HepG2 (cell line): Measurements from ENCODE around the gene FAM174C. TPM values are rescaled to one million over a fixed set of nuclear protein-coding genes. Genes with fewer than 3 reads are reported as not detected.
A peak's percentile ranks its signal among the peaks of the same experiment; 100 is the strongest.

Source experiments
- FOSL2 ChIP-seq: sonication (generic); formaldehyde crosslinking; IDR thresholded peaks from 2 replicates; pipeline ENCODE4 v1.4.0; 2020; ENCODE audit warnings: missing genetic modification reagents
- GABPA ChIP-seq, 2 experiments: IDR thresholded peaks; 2 replicates each; pipeline ENCODE4 v1.6.1; 2011 to 2016; ENCODE audit warnings: low read depth in 2 of 2, low read length in 1 of 2, missing biosample characterization in 1 of 2, missing genetic modification characterization in 1 of 2
- GPBP1L1 ChIP-seq: sonication (generic); formaldehyde crosslinking; IDR thresholded peaks from 2 replicates; pipeline ENCODE4 v1.5.0; 2020; ENCODE audit warnings: mild to moderate bottlenecking, missing genetic modification reagents
- NFE2 ChIP-seq: sonication (generic); formaldehyde crosslinking; IDR thresholded peaks from 2 replicates; pipeline ENCODE4 v1.4.0; 2020; ENCODE audit warnings: missing genetic modification reagents
- RELA ChIP-seq: sonication (generic); formaldehyde crosslinking; IDR thresholded peaks from 2 replicates; pipeline ENCODE4 v1.4.0; 2020; ENCODE audit warnings: missing genetic modification reagents
- SP5 ChIP-seq: IDR thresholded peaks from 2 replicates; pipeline ENCODE4 v1.6.1; 2016; ENCODE audit warnings: low read depth, borderline replicate concordance
- USF2 ChIP-seq, 2 experiments: sonication (generic) in 1 of 2; formaldehyde crosslinking in 1 of 2; IDR thresholded peaks; 2 replicates each; pipeline versions ENCODE4 v1.5.1 to v1.6.1; 2011 to 2020; ENCODE audit warnings: borderline replicate concordance in 1 of 2, low read depth in 1 of 2, low read length in 1 of 2, mild to moderate bottlenecking in 1 of 2, missing genetic modification reagents in 1 of 2, moderate library complexity in 1 of 2
- ZBTB43 ChIP-seq: sonication (generic); formaldehyde crosslinking; conservative IDR thresholded peaks from 2 replicates; pipeline ENCODE4 v1.4.0; 2020; ENCODE audit warnings: missing genetic modification reagents
- ZNF512B ChIP-seq: sonication (generic); formaldehyde crosslinking; IDR thresholded peaks from 2 replicates; pipeline ENCODE4 v1.5.1; 2020; ENCODE audit warnings: missing genetic modification reagents, mild to moderate bottlenecking, borderline replicate concordance
- ZNF781 ChIP-seq: sonication (generic); formaldehyde crosslinking; IDR thresholded peaks from 2 replicates; pipeline ENCODE4 v1.5.1; 2020; ENCODE audit warnings: borderline replicate concordance, mild to moderate bottlenecking, missing genetic modification reagents; ENCODE audit errors: not compliant biosample characterization
- polyA plus RNA-seq, 8 experiments: library from polyadenylated mRNA; depleted of rRNA in 3 of 8; stranded (reverse) in 7 of 8; unstranded in 1 of 8; fragments of >200 nt; fragmentation: Illumina TruSeq in 4 of 8; extraction: Trizol in 4 of 8; gene quantifications; 2 replicates each; pipeline versions ENCODE4 v1.2.1 to v1.2.3, GENCODE V29; 2011 to 2016; ENCODE audit warnings: low read depth in 4 of 8, missing spikeins in 1 of 8, mixed read lengths in 1 of 8; ENCODE audit not compliant: insufficient read depth in 1 of 8
- total RNA-seq, 5 experiments: library from RNA; depleted of rRNA; stranded (reverse); fragments of >200 nt; fragmentation: Illumina TruSeq; extraction: Trizol; gene quantifications; 2 replicates each; pipeline ENCODE4 v1.2.3, GENCODE V29; 2016; ENCODE audit warnings: low read depth in 1 of 5
- TF ChIP-seq, protein P1 (sequence below): sonication (generic); formaldehyde crosslinking; IDR thresholded peaks from 2 replicates; pipeline ENCODE4 v1.4.0; 2020; ENCODE audit warnings: missing genetic modification reagents
- TF ChIP-seq, protein P2 (sequence below): sonication (generic); formaldehyde crosslinking; IDR thresholded peaks from 2 replicates; pipeline ENCODE4 v1.5.0; 2020; ENCODE audit warnings: mild to moderate bottlenecking, missing genetic modification reagents

The FAM174C gene
- total and polyA plus RNA-seq, 2 of the 13 experiments (the other 11 are each of a cell fraction or from before 2014, with no cell fraction given), result 19.5 to 31.3 TPM

- TF ChIP-seq, protein P1, sequence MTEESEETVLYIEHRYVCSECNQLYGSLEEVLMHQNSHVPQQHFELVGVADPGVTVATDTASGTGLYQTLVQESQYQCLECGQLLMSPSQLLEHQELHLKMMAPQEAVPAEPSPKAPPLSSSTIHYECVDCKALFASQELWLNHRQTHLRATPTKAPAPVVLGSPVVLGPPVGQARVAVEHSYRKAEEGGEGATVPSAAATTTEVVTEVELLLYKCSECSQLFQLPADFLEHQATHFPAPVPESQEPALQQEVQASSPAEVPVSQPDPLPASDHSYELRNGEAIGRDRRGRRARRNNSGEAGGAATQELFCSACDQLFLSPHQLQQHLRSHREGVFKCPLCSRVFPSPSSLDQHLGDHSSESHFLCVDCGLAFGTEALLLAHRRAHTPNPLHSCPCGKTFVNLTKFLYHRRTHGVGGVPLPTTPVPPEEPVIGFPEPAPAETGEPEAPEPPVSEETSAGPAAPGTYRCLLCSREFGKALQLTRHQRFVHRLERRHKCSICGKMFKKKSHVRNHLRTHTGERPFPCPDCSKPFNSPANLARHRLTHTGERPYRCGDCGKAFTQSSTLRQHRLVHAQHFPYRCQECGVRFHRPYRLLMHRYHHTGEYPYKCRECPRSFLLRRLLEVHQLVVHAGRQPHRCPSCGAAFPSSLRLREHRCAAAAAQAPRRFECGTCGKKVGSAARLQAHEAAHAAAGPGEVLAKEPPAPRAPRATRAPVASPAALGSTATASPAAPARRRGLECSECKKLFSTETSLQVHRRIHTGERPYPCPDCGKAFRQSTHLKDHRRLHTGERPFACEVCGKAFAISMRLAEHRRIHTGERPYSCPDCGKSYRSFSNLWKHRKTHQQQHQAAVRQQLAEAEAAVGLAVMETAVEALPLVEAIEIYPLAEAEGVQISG (CRISPR knock-in tag), result peak; percentile 69
- TF ChIP-seq ZNF512B (CRISPR knock-in tag) (no peak), ZBTB43 (CRISPR knock-in tag) (0 out of 2 replicates have a peak, but pooled peaks have one; percentile 15), GABPA (IDR thresholded peaks at IDR 0.05; ENCODE audit: low read depth, low read length) (no peak), GABPA (CRISPR knock-in tag; IDR thresholded peaks at IDR 0.05; ENCODE audit: low read depth) (peak; percentile 59; the same call in 1 of the 2 replicates), USF2 (IDR thresholded peaks at IDR 0.05; ENCODE audit: low read depth, low read length) (no peak), USF2 (CRISPR knock-in tag; IDR thresholded peaks at IDR 0.05; ENCODE audit: borderline replicate concordance) (no peak), SP5 (CRISPR knock-in tag) (peak; percentile 81), ZNF781 (no peak), GPBP1L1 (CRISPR knock-in tag) (no peak), RELA (CRISPR knock-in tag) (no peak; the same call in 1 of the 2 replicates), NFE2 (no peak), FOSL2 (peak; percentile 78)
- TF ChIP-seq, protein P2, sequence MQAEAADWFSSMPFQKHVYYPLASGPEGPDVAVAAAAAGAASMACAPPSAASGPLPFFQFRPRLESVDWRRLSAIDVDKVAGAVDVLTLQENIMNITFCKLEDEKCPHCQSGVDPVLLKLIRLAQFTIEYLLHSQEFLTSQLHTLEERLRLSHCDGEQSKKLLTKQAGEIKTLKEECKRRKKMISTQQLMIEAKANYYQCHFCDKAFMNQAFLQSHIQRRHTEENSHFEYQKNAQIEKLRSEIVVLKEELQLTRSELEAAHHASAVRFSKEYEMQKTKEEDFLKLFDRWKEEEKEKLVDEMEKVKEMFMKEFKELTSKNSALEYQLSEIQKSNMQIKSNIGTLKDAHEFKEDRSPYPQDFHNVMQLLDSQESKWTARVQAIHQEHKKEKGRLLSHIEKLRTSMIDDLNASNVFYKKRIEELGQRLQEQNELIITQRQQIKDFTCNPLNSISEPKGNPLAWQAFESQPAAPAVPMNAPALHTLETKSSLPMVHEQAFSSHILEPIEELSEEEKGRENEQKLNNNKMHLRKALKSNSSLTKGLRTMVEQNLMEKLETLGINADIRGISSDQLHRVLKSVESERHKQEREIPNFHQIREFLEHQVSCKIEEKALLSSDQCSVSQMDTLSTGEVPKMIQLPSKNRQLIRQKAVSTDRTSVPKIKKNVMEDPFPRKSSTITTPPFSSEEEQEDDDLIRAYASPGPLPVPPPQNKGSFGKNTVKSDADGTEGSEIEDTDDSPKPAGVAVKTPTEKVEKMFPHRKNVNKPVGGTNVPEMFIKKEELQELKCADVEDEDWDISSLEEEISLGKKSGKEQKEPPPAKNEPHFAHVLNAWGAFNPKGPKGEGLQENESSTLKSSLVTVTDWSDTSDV (CRISPR knock-in tag), result no peak
Measured at GRCh38 chr19:1248139-1248785, 27.1 kb upstream of the FAM174C start, which contains the start of gene MIDN (continued).
